ENCODE results near the gene LSM10.

The LSM10 gene

GRCh38 chr1:36408479-36408878 is 10.8 kb upstream of the LSM10 start:
- DNase-seq (ENCODE audit: low read depth), result no peak

- DNase-seq (ENCODE audit: low read depth), result no peak
Measured at GRCh38 chr1:36406440-36406839, 8.7 kb upstream of the LSM10 start.

- no peak for DNase-seq (ENCODE audit: low read depth)
Measured at GRCh38 chr1:36402504-36402890, 4.8 kb upstream of the LSM10 start.

- no peak for DNase-seq (ENCODE audit: low read depth)
Measured at GRCh38 chr1:36401602-36402503, 4.1 kb upstream of the LSM10 start.

- peak; percentile 51 for DNase-seq (ENCODE audit: low read depth)
Measured at GRCh38 chr1:36400825-36401601, 3.3 kb upstream of the LSM10 start.

- no peak for DNase-seq (ENCODE audit: low read depth)
Measured at GRCh38 chr1:36400514-36400824, 2.8 kb upstream of the LSM10 start.

- no peak for DNase-seq (ENCODE audit: low read depth)
Measured at GRCh38 chr1:36398370-36398977, 766 bp upstream of the LSM10 start.

- DNase-seq (ENCODE audit: low read depth), result no peak
Measured at GRCh38 chr1:36397083-36397377, 678 bp downstream of the LSM10 start.

GRCh38 chr1:36396359-36396758 is 1.3 kb downstream of the LSM10 start:
- DNase-seq (ENCODE audit: low read depth), result no peak

GRCh38 chr1:36393686-36394085 is 4.0 kb downstream of the LSM10 start:
- DNase-seq (ENCODE audit: low read depth), result no peak

- DNase-seq (ENCODE audit: low read depth), result no peak
Measured at GRCh38 chr1:36392836-36393235, 4.9 kb downstream of the LSM10 start.

GRCh38 chr1:36391271-36391670 is 6.4 kb downstream of the LSM10 start:
- DNase-seq (ENCODE audit: low read depth), result no peak

GRCh38 chr1:36390411-36390810 is 7.3 kb downstream of the LSM10 start:
- no peak for DNase-seq (ENCODE audit: low read depth)

- DNase-seq (ENCODE audit: low read depth), result no peak
Measured at GRCh38 chr1:36389999-36390398, 7.7 kb downstream of the LSM10 start.

GRCh38 chr1:36389261-36389660 is 8.4 kb downstream of the LSM10 start:
- DNase-seq (ENCODE audit: low read depth), result no peak

GRCh38 chr1:36387141-36387949 is 10.4 kb downstream of the LSM10 start:
- DNase-seq (ENCODE audit: low read depth), result no peak

GRCh38 chr1:36386265-36387140 is 11.2 kb downstream of the LSM10 start:
- DNase-seq (ENCODE audit: low read depth), result peak; percentile 75

GRCh38 chr1:36385410-36386264 is 12.1 kb downstream of the LSM10 start, which contains the start of gene STK40:
TSS of gene STK40 (minus strand) at chr1:36385924. CDS start at chr1:36361332, 24,592 bp downstream.
- DNase-seq (ENCODE audit: low read depth), result peak; percentile 96

GRCh38 chr1:36384542-36385409 is 12.9 kb downstream of the LSM10 start:
- no peak for DNase-seq (ENCODE audit: low read depth)

All from stimulated activated CD8-positive, alpha-beta memory T cell treated with anti-CD3 and anti-CD28 coated beads, Interleukin-7, amount 100 ng/mL, for 24 hours (primary cell).